Measurements from ENCODE around the gene SYT2. TPM values are rescaled to one million over a fixed set of nuclear protein-coding genes. Genes with fewer than 3 reads are reported as not detected.
"Not testable (repeated sequence)": the region's sequence is repeated elsewhere in the genome, so short reads cannot be mapped to it uniquely, and the experiment has no call there.

Gene SYT2
- total RNA-seq, 2 experiments from 2014 or later = not detected

GRCh38 chr1:202723708-202724107 lies 13.5 kb upstream of the SYT2 start:
- ChIA-PET POLR2A (no interaction called here), CTCF (interaction anchor here (1.0 kb wide), 1 partner anchor 538 kb away, joined by 3 read pairs; no protein-coding TSS in a partner anchor)
- Mint-ChIP-seq H3K9me3 (no peaks in the 10 kb centered on the region), H3K36me3 (peaks cover 3% of the 10 kb centered on the region), H3K4me3 (no peak overlapping the region), H3K27me3 (no peaks in the 10 kb centered on the region), H3K4me1 (ENCODE audit: low read depth) (peaks cover 2% of the 10 kb centered on the region), H3K27ac (no peak overlapping the region)
- no peak for DNase-seq
- intact Hi-C loops (cut with micrococcal nuclease) = no loop called here

GRCh38 chr1:202723046-202723445 lies 12.8 kb upstream of the SYT2 start:
- DNase-seq; H3K27ac Mint-ChIP-seq; H3K36me3 Mint-ChIP-seq; H3K4me3 Mint-ChIP-seq; H3K9me3 Mint-ChIP-seq; POLR2A ChIA-PET; H3K4me1 Mint-ChIP-seq (ENCODE audit: low read depth); intact Hi-C loops (cut with micrococcal nuclease); H3K27me3 Mint-ChIP-seq: not testable (repeated sequence)
- CTCF ChIA-PET = interaction anchor here (1.0 kb wide), 1 partner anchor 538 kb away, joined by 3 read pairs; no protein-coding TSS in a partner anchor

GRCh38 chr1:202716654-202717053 lies 6.4 kb upstream of the SYT2 start:
- DNase-seq = no peak
- Mint-ChIP-seq H3K9me3 (no peaks in the 10 kb centered on the region), H3K27me3 (peaks cover 14% of the 10 kb centered on the region), H3K4me1 (ENCODE audit: low read depth) (peaks cover 2% of the 10 kb centered on the region), H3K4me3 (no peak overlapping the region), H3K27ac (no peak overlapping the region), H3K36me3 (no peaks in the 10 kb centered on the region)
- POLR2A ChIA-PET = no interaction called here
- CTCF ChIA-PET = interaction anchor here (2.9 kb wide), 1 partner anchor 524 kb away, joined by 14 read pairs; the partner anchor contains the start of gene LGR6
- intact Hi-C loops (cut with micrococcal nuclease) = loop anchor here (5.0 to 10.0 kb wide), 2 partner anchors 254 to 532 kb away; no protein-coding TSS in a partner anchor

GRCh38 chr1:202714202-202714601 lies 3.9 kb upstream of the SYT2 start:
- H3K27me3 Mint-ChIP-seq = peaks cover 30% of the 10 kb centered on the region
- not testable (repeated sequence) for H3K4me1 Mint-ChIP-seq (ENCODE audit: low read depth); H3K36me3 Mint-ChIP-seq; H3K4me3 Mint-ChIP-seq; DNase-seq; H3K9me3 Mint-ChIP-seq; H3K27ac Mint-ChIP-seq
- ChIA-PET CTCF (interaction anchor here (2.9 kb wide), 1 partner anchor 521 kb away, joined by 14 read pairs; the partner anchor contains the start of gene LGR6), POLR2A (interaction anchor here (0.6 kb wide), 1 partner anchor 1823 kb away, joined by 7 read pairs; no protein-coding TSS in a partner anchor)
- intact Hi-C loops (cut with micrococcal nuclease) = loop anchor here (10.0 kb wide), 1 partner anchor 529 kb away; no protein-coding TSS in a partner anchor

GRCh38 chr1:202713110-202713509 lies 2.9 kb upstream of the SYT2 start:
- Mint-ChIP-seq H3K9me3 (no peaks in the 10 kb centered on the region), H3K4me1 (ENCODE audit: low read depth) (peaks cover 3% of the 10 kb centered on the region), H3K36me3 (no peaks in the 10 kb centered on the region), H3K4me3 (no peak overlapping the region), H3K27me3 (peaks cover 40% of the 10 kb centered on the region), H3K27ac (no peak overlapping the region)
- ChIA-PET CTCF (interaction anchor here (1.1 to 1.4 kb wide), 2 partner anchors 520 to 524 kb away, joined by 3 to 6 read pairs; partner anchors contain the start of gene LGR6), POLR2A (interaction anchor here (0.6 kb wide), 1 partner anchor 139 kb away, joined by 3 read pairs; no protein-coding TSS in a partner anchor)
- intact Hi-C loops (cut with micrococcal nuclease) = loop anchor here (10.0 kb wide), 1 partner anchor 528 kb away; no protein-coding TSS in a partner anchor
- DNase-seq = no peak

- CTCF ChIA-PET = interaction anchor here (1.1 to 1.4 kb wide), 2 partner anchors 519 to 523 kb away, joined by 3 to 6 read pairs; partner anchors contain the start of gene LGR6
- no peak overlapping the region for H3K4me3 Mint-ChIP-seq
- DNase-seq = no peak
Measured at GRCh38 chr1:202711949-202712635, 1.8 kb upstream of the SYT2 start.

GRCh38 chr1:202709276-202710041 lies 795 bp downstream of the SYT2 start:
- Mint-ChIP-seq H3K9me3 (no peaks in the 10 kb centered on the region), H3K4me1 (ENCODE audit: low read depth) (peaks cover 3% of the 10 kb centered on the region), H3K27ac (no peak overlapping the region), H3K36me3 (no peaks in the 10 kb centered on the region), H3K4me3 (no peak overlapping the region), H3K27me3 (peaks cover 59% of the 10 kb centered on the region)
- ChIA-PET POLR2A (no interaction called here), CTCF (interaction anchor here (0.9 to 1.4 kb wide), 2 partner anchors 10 to 138 kb away, joined by 3 to 4 read pairs; no protein-coding TSS in a partner anchor)
- intact Hi-C loops (cut with micrococcal nuclease) = loop anchor here (10.0 kb wide), 1 partner anchor 525 kb away; no protein-coding TSS in a partner anchor
- DNase-seq = no peak

More at GRCh38 chr1:202711949-202712635, 1.8 kb upstream of the SYT2 start:
- H3K36me3 Mint-ChIP-seq = no peaks in the 10 kb centered on the region
- peaks cover 3% of the 10 kb centered on the region for H3K4me1 Mint-ChIP-seq (ENCODE audit: low read depth)
- H3K27ac Mint-ChIP-seq = no peak overlapping the region
- intact Hi-C loops (cut with micrococcal nuclease) = loop anchor here (10.0 kb wide), 1 partner anchor 527 kb away; no protein-coding TSS in a partner anchor
- POLR2A ChIA-PET = no interaction called here
- peaks cover 47% of the 10 kb centered on the region for H3K27me3 Mint-ChIP-seq
- no peaks in the 10 kb centered on the region for H3K9me3 Mint-ChIP-seq

- Mint-ChIP-seq H3K27ac (no peak overlapping the region), H3K27me3 (peaks cover 64% of the 10 kb centered on the region), H3K4me3 (no peak overlapping the region), H3K4me1 (ENCODE audit: low read depth) (peaks cover 3% of the 10 kb centered on the region), H3K36me3 (no peaks in the 10 kb centered on the region), H3K9me3 (no peaks in the 10 kb centered on the region)
- DNase-seq = no peak
- intact Hi-C loops (cut with micrococcal nuclease) = no loop called here
- POLR2A ChIA-PET = no interaction called here
- CTCF ChIA-PET = no interaction called here
Measured at GRCh38 chr1:202708456-202709275, 1.6 kb downstream of the SYT2 start.

GRCh38 chr1:202706851-202707250 lies 3.4 kb downstream of the SYT2 start:
- H3K4me3 Mint-ChIP-seq = no peak overlapping the region
- no peaks in the 10 kb centered on the region for H3K36me3 Mint-ChIP-seq
- CTCF ChIA-PET = no interaction called here
- no peaks in the 10 kb centered on the region for H3K9me3 Mint-ChIP-seq
- H3K27me3 Mint-ChIP-seq = peaks cover 56% of the 10 kb centered on the region
- peaks cover 3% of the 10 kb centered on the region for H3K4me1 Mint-ChIP-seq (ENCODE audit: low read depth)
- intact Hi-C loops (cut with micrococcal nuclease) = no loop called here
- no peak overlapping the region for H3K27ac Mint-ChIP-seq
- DNase-seq = no peak
- POLR2A ChIA-PET = no interaction called here

- Mint-ChIP-seq H3K36me3 (no peaks in the 10 kb centered on the region), H3K9me3 (no peaks in the 10 kb centered on the region), H3K27ac (no peak overlapping the region), H3K27me3 (peaks cover 41% of the 10 kb centered on the region), H3K4me3 (no peak overlapping the region), H3K4me1 (ENCODE audit: low read depth) (peaks cover 3% of the 10 kb centered on the region)
- intact Hi-C loops (cut with micrococcal nuclease) = no loop called here
- POLR2A ChIA-PET = no interaction called here
- no peak for DNase-seq
- CTCF ChIA-PET = interaction anchor here (1.3 kb wide), 1 partner anchor 15 kb away, joined by 4 read pairs; no protein-coding TSS in a partner anchor
Measured at GRCh38 chr1:202704601-202705000, 5.7 kb downstream of the SYT2 start.

GRCh38 chr1:202703191-202703590 lies 7.1 kb downstream of the SYT2 start:
- Mint-ChIP-seq H3K4me3 (no peak overlapping the region), H3K27me3 (peaks cover 35% of the 10 kb centered on the region), H3K9me3 (no peaks in the 10 kb centered on the region), H3K36me3 (no peaks in the 10 kb centered on the region), H3K27ac (no peak overlapping the region), H3K4me1 (ENCODE audit: low read depth) (peaks cover 3% of the 10 kb centered on the region)
- CTCF ChIA-PET = no interaction called here
- intact Hi-C loops (cut with micrococcal nuclease) = no loop called here
- no peak for DNase-seq
- POLR2A ChIA-PET = no interaction called here

Measured in activated CD4-positive, alpha-beta memory T cell treated with anti-CD3 and anti-CD28 coated beads for 36 hours (primary cell).